ENCODE results near the gene COL23A1.

- TF ChIP-seq CTCF (optimal IDR thresholded peaks at IDR 0.05 in 1 of 3, IDR thresholded peaks at IDR 0.05 in 1 of 3, conservative IDR thresholded peaks at IDR 0.05 in 1 of 3; ENCODE audit: extremely low read depth in 1 of 3, insufficient read depth in 2 of 3, low read length in 3 of 3) (no peak), EZH2 (IDR thresholded peaks at IDR 0.05; ENCODE audit: low read length) (no peak)
These were observed 12.8 kb downstream of the COL23A1 start for GRCh38 chr5:178577376-178577839.
